Testis (tissue), 3 donors: ENCODE results near the gene SEPSECS. TPM values are rescaled to one million over a fixed set of nuclear protein-coding genes. Genes with fewer than 3 reads are reported as not detected.

Source experiments
- DNase-seq: peaks from one replicate; pipeline ENCODE4 v3.0.0-alpha.2; 2019
- H3K27ac ChIP-seq, 2 donors: fragments of 200-600 bp; sonication (generic); one replicate each; pipeline ENCODE4 v1.5.1; 2019
- H3K27me3 ChIP-seq: fragments of 200-600 bp; sonication (generic); one replicate; pipeline ENCODE4 v1.5.1; 2019
- H3K36me3 ChIP-seq: fragments of 200-600 bp; sonication (generic); one replicate; pipeline ENCODE4 v1.5.1; 2017; ENCODE audit warnings: low read depth; ENCODE audit errors: missing control alignments
- H3K4me1 ChIP-seq: fragments of 200-600 bp; sonication (generic); one replicate; pipeline ENCODE4 v1.5.1; 2019
- H3K4me3 ChIP-seq, 2 donors: fragments of 200-600 bp; sonication (generic); one replicate each; pipeline ENCODE4 v1.5.1; 2017 to 2019
- H3K9me3 ChIP-seq: fragments of 200-600 bp; sonication (generic); one replicate; pipeline ENCODE4 v1.5.1; 2017
- POLR2A ChIP-seq: fragments of 450-650 bp; IDR thresholded peaks from one replicate; pipeline ENCODE4 v1.6.1; 2017; ENCODE audit warnings: antibody characterized with exemption, mild to moderate bottlenecking, moderate library complexity
- WGBS, 2 donors: methylation state at CpG; one replicate each; pipeline ENCODE4 v1.1.5; 2018; 5-methylcytosine and 5-hydroxymethylcytosine counted together
- intact Hi-C: fragments of 100-400 bp; cut with DNase I; formaldehyde crosslinking; loops from one replicate; pipeline ENCODE4 v1.15.1; 2023; ENCODE audit warnings: low total_unique reads
- polyA plus RNA-seq: library from polyadenylated mRNA; stranded (reverse); fragments of 350-450 nt; fragmentation: Illumina TruSeq; extraction: RNeasy Lipid Tissue Mini Kit (QIAGEN cat#74804); gene quantifications from one replicate; pipeline ENCODE4 v1.2.3, GENCODE V29; 2014; ENCODE audit warnings: low read depth, low replicate concordance; ENCODE audit not compliant: insufficient read depth
- total RNA-seq, 2 donors: library from RNA; depleted of rRNA; stranded (reverse); fragments of >200 nt; gene quantifications; one replicate each; pipeline ENCODE4 v1.2.3, GENCODE V29; 2016
- TF ChIP-seq, protein P1 (sequence below), 3 experiments: fragments of 450-650 bp in 2 of 3; fragments of 200-600 bp in 1 of 3; sonication (generic) in 1 of 3; IDR thresholded peaks; one replicate each; pipeline ENCODE4 v1.5.1; 2016 to 2019; ENCODE audit warnings: antibody characterized with exemption in 3 of 3, mild to moderate bottlenecking in 2 of 3, moderate library complexity in 1 of 3

The SEPSECS gene
- total and polyA plus RNA-seq, 3 donors from 2014 or later: 12.7 to 18.3 (median 18.2) TPM

GRCh38 chr4:25177147-25177546, 16.9 kb upstream of the SEPSECS start:
- Histone ChIP-seq H3K36me3 (no peaks in the 10 kb centered on the region), H3K4me3 (no peak overlapping the region), H3K27me3 (no peaks in the 10 kb centered on the region), H3K27ac (no peak overlapping the region), H3K4me1 (no peaks in the 10 kb centered on the region), H3K9me3 (no peaks in the 10 kb centered on the region)
- WGBS, 2 donors: 82% methylated on average over 2 of the region's 2 CpGs
- TF ChIP-seq, protein P1, sequence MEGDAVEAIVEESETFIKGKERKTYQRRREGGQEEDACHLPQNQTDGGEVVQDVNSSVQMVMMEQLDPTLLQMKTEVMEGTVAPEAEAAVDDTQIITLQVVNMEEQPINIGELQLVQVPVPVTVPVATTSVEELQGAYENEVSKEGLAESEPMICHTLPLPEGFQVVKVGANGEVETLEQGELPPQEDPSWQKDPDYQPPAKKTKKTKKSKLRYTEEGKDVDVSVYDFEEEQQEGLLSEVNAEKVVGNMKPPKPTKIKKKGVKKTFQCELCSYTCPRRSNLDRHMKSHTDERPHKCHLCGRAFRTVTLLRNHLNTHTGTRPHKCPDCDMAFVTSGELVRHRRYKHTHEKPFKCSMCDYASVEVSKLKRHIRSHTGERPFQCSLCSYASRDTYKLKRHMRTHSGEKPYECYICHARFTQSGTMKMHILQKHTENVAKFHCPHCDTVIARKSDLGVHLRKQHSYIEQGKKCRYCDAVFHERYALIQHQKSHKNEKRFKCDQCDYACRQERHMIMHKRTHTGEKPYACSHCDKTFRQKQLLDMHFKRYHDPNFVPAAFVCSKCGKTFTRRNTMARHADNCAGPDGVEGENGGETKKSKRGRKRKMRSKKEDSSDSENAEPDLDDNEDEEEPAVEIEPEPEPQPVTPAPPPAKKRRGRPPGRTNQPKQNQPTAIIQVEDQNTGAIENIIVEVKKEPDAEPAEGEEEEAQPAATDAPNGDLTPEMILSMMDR (IDR thresholded peaks at IDR 0.05): no peak
- TF ChIP-seq POLR2A: no peak
- no peak for DNase-seq
- intact Hi-C loops: no loop called here

GRCh38 chr4:25174674-25175073, 14.4 kb upstream of the SEPSECS start:
- no peak overlapping the region for H3K27ac ChIP-seq
- H3K27me3 ChIP-seq: no peaks in the 10 kb centered on the region
- H3K4me3 ChIP-seq: no peak overlapping the region
- no peaks in the 10 kb centered on the region for H3K4me1 ChIP-seq
- H3K36me3 ChIP-seq: no peaks in the 10 kb centered on the region
- intact Hi-C loops: no loop called here
- 69 to 74% methylated on average over 3 of the region's 3 CpGs for WGBS, 2 donors
- DNase-seq: no peak
- no peaks in the 10 kb centered on the region for H3K9me3 ChIP-seq
- TF ChIP-seq, protein P1 (IDR thresholded peaks at IDR 0.05): no peak
- TF ChIP-seq POLR2A: no peak

DNA sequence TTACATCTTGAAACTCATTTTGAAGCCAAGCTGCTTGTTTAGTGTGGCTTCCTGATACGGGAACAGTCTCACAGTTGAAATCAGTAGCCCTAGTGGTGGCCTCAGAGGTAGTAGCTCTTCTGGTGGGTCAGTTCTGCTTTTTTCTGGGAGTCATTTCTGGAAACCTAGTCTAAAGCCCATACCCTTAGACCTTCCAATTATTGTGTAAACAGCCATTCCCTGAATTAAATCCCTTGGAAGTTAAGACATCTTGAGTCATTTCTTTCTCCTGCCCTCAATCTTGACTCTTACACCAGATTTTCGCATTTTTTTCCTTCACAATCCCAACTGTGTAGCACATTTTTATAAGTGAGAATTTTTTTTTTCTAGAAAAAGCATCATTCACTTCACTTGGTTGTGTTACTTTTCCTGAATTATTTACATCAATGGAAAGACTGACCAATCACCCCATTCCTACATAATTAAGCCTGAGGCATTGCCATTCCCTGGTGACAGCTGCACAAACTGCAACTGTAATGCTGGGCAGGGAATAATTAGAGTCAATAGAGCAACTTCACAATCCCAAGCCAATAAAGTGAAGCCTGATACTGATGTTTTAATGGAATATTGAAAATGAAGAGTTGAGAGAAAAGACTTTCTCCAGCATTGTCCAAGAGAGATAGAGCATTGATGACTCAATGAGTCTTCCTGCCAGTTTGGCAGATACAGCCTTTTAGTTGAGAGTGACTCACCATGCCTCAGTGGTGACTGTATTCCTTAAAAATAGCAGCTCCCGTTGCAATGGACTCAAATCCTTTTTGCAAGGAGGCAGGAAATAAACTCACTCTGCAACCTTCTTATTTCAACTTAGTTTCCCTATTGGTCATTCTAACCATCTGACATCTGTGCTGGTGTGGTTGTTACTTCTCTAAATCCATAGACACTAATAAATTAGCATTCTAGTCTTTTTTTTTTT, 13.0 kb upstream of the SEPSECS start:
- peak; percentile 30 for DNase-seq
- 51 to 56% methylated on average over 3 of the region's 3 CpGs for WGBS, 2 donors
- Histone ChIP-seq H3K36me3 (no peaks in the 10 kb centered on the region), H3K27me3 (no peaks in the 10 kb centered on the region), H3K9me3 (no peaks in the 10 kb centered on the region), H3K4me1 (no peaks in the 10 kb centered on the region), H3K27ac (no peak overlapping the region), H3K4me3 (no peak overlapping the region)
- no peak for TF ChIP-seq POLR2A
- TF ChIP-seq, protein P1 (IDR thresholded peaks at IDR 0.05): no peak
- intact Hi-C loops: no loop called here

GRCh38 chr4:25171201-25171865, 11.1 kb upstream of the SEPSECS start:
- 83 to 91% methylated on average over 11 of the region's 11 CpGs for WGBS, 2 donors
- no peak for DNase-seq
- Histone ChIP-seq H3K27ac (no peak overlapping the region), H3K4me1 (no peaks in the 10 kb centered on the region), H3K36me3 (no peaks in the 10 kb centered on the region), H3K4me3 (no peak overlapping the region), H3K27me3 (no peaks in the 10 kb centered on the region), H3K9me3 (no peaks in the 10 kb centered on the region)
- intact Hi-C loops: no loop called here
- TF ChIP-seq POLR2A: no peak
- TF ChIP-seq, protein P1 (IDR thresholded peaks at IDR 0.05): no peak
